ENCODE data around the gene LRRC2.
"Not testable (repeated sequence)": the region's sequence is repeated elsewhere in the genome, so short reads cannot be mapped to it uniquely, and the experiment has no call there.

LRRC2 gene

DNA sequence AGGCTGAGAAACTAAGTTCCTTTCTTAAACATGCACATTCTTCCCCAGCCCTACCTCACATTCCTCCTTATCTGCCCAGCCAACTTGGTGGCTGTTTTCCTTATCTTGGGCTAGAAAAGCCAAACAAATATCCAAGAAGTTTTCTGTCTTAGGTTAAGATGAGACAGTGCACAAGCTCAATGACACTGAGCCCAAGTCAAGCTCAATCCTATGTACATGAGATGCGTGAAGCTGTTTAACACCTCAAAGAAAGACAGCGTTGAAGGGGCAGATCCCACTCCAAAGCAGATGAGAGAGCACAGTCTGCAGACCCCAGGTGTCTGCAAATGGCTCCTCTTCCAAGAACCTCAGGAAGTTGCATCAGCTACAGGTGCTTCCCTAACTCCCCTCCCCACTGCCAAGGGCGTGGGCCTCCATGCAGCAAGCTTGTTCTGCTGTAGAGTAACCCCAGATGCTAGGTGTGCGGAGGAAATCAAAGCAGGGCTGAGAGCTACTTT lies 16.6 kb downstream of the LRRC2 start:
- no peak for DNase-seq (ENCODE audit: low spot score)
- TF ChIP-seq, protein P1, sequence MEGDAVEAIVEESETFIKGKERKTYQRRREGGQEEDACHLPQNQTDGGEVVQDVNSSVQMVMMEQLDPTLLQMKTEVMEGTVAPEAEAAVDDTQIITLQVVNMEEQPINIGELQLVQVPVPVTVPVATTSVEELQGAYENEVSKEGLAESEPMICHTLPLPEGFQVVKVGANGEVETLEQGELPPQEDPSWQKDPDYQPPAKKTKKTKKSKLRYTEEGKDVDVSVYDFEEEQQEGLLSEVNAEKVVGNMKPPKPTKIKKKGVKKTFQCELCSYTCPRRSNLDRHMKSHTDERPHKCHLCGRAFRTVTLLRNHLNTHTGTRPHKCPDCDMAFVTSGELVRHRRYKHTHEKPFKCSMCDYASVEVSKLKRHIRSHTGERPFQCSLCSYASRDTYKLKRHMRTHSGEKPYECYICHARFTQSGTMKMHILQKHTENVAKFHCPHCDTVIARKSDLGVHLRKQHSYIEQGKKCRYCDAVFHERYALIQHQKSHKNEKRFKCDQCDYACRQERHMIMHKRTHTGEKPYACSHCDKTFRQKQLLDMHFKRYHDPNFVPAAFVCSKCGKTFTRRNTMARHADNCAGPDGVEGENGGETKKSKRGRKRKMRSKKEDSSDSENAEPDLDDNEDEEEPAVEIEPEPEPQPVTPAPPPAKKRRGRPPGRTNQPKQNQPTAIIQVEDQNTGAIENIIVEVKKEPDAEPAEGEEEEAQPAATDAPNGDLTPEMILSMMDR (IDR thresholded peaks at IDR 0.05; ENCODE audit: extremely low read depth, insufficient read depth, missing control alignments), result no peak
- in situ Hi-C loops (cut with MboI; ENCODE audit: low pct_unique_long_range_greater_than_20kb, low sequenced_read_pairs, unreplicated experiment), result no loop called here

DNA sequence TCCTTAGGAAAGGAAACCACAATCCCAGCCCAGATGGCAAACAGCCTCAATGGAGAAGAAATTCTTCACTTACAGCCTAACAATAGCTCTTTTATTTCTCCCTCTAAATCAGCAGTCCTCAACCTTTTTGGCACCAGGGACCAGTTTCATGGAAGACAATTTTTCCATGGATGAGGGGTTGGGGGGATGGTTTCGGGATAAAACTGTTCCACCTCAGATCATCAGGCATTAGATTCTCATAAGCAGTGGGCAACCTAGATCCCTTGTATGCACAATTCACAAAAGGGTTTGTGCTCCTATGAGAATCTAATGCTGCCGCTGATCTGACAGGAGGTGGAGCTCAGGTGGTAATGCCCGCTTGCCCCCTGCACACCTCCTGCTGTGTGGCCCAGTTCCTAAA lies 17.5 kb downstream of the LRRC2 start:
- in situ Hi-C loops (cut with MboI; ENCODE audit: low pct_unique_long_range_greater_than_20kb, low sequenced_read_pairs, unreplicated experiment); DNase-seq (ENCODE audit: low spot score): not testable (repeated sequence)

- DNase-seq (ENCODE audit: low spot score), result no peak
- TF ChIP-seq, protein P1 (IDR thresholded peaks at IDR 0.05; ENCODE audit: extremely low read depth, insufficient read depth, missing control alignments), result no peak
- in situ Hi-C loops (cut with MboI; ENCODE audit: low pct_unique_long_range_greater_than_20kb, low sequenced_read_pairs, unreplicated experiment), result no loop called here
These were observed 19.1 kb downstream of the LRRC2 start for GRCh38 chr3:46546896-46547440.

- TF ChIP-seq, protein P1 (IDR thresholded peaks at IDR 0.05; ENCODE audit: extremely low read depth, insufficient read depth, missing control alignments), result no peak
- no peak for DNase-seq (ENCODE audit: low spot score)
- in situ Hi-C loops (cut with MboI; ENCODE audit: low pct_unique_long_range_greater_than_20kb, low sequenced_read_pairs, unreplicated experiment), result no loop called here
These were observed 20.1 kb downstream of the LRRC2 start for GRCh38 chr3:46545818-46546630.

DNA sequence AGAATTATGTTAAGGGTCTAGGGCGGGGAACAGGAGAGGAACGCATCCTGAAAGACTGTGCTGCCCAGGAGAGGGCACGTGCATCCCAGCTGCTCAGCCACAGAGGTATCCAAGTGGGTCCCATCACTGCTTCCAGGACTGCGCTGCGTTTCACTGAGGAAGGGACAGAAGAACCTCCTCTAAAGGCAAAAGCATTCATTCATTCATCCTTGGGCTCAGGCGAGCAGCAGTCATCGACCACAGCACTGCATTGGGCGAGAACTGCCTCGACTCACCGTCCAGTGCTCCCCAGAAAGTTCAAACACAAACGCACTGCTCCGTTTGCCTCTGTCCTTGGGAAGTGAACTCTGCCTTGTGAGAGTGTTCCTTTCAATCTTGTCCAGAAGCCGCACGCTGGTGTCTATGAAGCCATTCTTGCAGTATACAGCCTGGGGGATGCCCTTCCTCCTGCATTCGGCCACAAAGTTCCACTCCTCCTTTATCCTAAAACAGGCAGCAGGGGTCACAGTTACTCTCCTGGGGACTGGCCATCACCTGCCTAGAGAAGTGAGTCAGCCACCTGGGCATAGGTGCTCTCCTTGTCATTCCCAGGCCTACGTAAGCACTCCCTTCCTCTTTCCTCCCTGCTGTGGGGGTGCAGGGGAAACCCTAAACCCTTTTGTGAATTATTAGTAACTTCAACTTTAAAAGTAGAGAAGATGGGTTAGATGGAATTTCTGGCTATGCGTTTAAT lies 21.2 kb downstream of the LRRC2 start:
- in situ Hi-C loops (cut with MboI; ENCODE audit: low pct_unique_long_range_greater_than_20kb, low sequenced_read_pairs, unreplicated experiment), result no loop called here
- TF ChIP-seq, protein P1 (IDR thresholded peaks at IDR 0.05; ENCODE audit: extremely low read depth, insufficient read depth, missing control alignments), result no peak

DNA sequence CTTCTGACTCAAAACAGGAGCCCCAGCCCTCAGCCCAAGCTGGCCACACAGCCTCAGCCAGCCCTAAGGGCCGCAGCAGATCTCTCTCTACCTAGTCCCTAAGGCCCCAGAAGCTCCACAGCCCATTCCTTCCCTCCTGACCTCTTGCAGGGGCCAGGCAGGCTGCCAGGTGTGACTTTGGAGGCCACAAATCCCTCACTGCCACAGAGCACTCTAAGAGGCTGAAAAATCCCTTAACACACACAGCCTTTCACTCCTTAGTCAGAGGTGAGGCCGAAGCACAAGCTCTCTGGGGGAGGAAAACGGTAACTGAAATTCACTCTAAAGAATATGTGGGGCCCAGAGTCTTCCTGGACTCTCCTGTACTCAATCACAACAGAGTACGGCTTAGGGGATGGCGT lies 23.3 kb downstream of the LRRC2 start:
- TF ChIP-seq, protein P1 (IDR thresholded peaks at IDR 0.05; ENCODE audit: extremely low read depth, insufficient read depth, missing control alignments), result no peak
- in situ Hi-C loops (cut with MboI; ENCODE audit: low pct_unique_long_range_greater_than_20kb, low sequenced_read_pairs, unreplicated experiment), result no loop called here
- DNase-seq (ENCODE audit: low spot score), result no peak

More for the DNA sequence above, 21.2 kb downstream of the LRRC2 start:
- DNase-seq (ENCODE audit: low spot score), result no peak
